ENCODE results near the gene MRPL14.
"Not testable (repeated sequence)": the region's sequence is repeated elsewhere in the genome, so short reads cannot be mapped to it uniquely, and the experiment has no call there.

The MRPL14 gene

GRCh38 chr6:44149369-44150012 is 22.2 kb upstream of the MRPL14 start:
- DNase-seq = no peak

- no peak for DNase-seq
Observed at GRCh38 chr6:44148306-44148705, 21.1 kb upstream of the MRPL14 start.

GRCh38 chr6:44147256-44147655 is 20.0 kb upstream of the MRPL14 start:
- DNase-seq = no peak

GRCh38 chr6:44146685-44147084 is 19.4 kb upstream of the MRPL14 start:
- DNase-seq = no peak

GRCh38 chr6:44145839-44146238 is 18.6 kb upstream of the MRPL14 start:
- no peak for DNase-seq

GRCh38 chr6:44144536-44144935 is 17.3 kb upstream of the MRPL14 start:
- not testable (repeated sequence) for DNase-seq

GRCh38 chr6:44143731-44144130 is 16.5 kb upstream of the MRPL14 start:
- no peak for DNase-seq

- no peak for DNase-seq
Observed at GRCh38 chr6:44142835-44143234, 15.6 kb upstream of the MRPL14 start.

- no peak for DNase-seq
Observed at GRCh38 chr6:44139351-44139743, 12.1 kb upstream of the MRPL14 start.

GRCh38 chr6:44138717-44139350 is 11.6 kb upstream of the MRPL14 start:
- no peak for DNase-seq

GRCh38 chr6:44135875-44136274 is 8.6 kb upstream of the MRPL14 start:
- DNase-seq = no peak

- DNase-seq = no peak
Observed at GRCh38 chr6:44135173-44135758, 8.0 kb upstream of the MRPL14 start.

- DNase-seq = no peak
Observed at GRCh38 chr6:44133981-44134711, 6.9 kb upstream of the MRPL14 start.

GRCh38 chr6:44133003-44133931 is 6.0 kb upstream of the MRPL14 start:
- DNase-seq = no peak

GRCh38 chr6:44132476-44132875 is 5.2 kb upstream of the MRPL14 start:
- DNase-seq = no peak

- no peak for DNase-seq
Observed at GRCh38 chr6:44131892-44132291, 4.6 kb upstream of the MRPL14 start.

GRCh38 chr6:44129841-44130322 is 2.6 kb upstream of the MRPL14 start:
- DNase-seq = no peak

- DNase-seq = no peak
Observed at GRCh38 chr6:44128020-44128917, 1.0 kb upstream of the MRPL14 start.

GRCh38 chr6:44126320-44127149 is 717 bp downstream of the MRPL14 start:
- no peak for DNase-seq

- DNase-seq = no peak
Observed at GRCh38 chr6:44123544-44123943, 3.7 kb downstream of the MRPL14 start.

GRCh38 chr6:44122801-44123200 is 4.5 kb downstream of the MRPL14 start:
- DNase-seq = no peak
